Activated T-cell treated with anti-CD3 and anti-CD28 coated beads, Interleukin-2, amount 50 U/mL, for 24 hours (primary cell): ENCODE measurements around the gene GALNT9.
"Not testable (repeated sequence)": the region's sequence is repeated elsewhere in the genome, so short reads cannot be mapped to it uniquely, and the experiment has no call there.

Experiments
- DNase-seq: peaks from one replicate; pipeline ENCODE4 v3.0.0-alpha.2; 2020
- H3K27ac Mint-ChIP-seq: 2 replicates; pipeline ENCODE4 v1.8.0; 2020; ENCODE audit warnings: mild to moderate bottlenecking, mixed read lengths
- H3K27me3 Mint-ChIP-seq: 2 replicates; pipeline ENCODE4 v1.8.0; 2020; ENCODE audit warnings: mixed read lengths
- H3K36me3 Mint-ChIP-seq: 2 replicates; pipeline ENCODE4 v1.8.0; 2020; ENCODE audit warnings: low read depth, mixed read lengths
- H3K4me1 Mint-ChIP-seq: 2 replicates; pipeline ENCODE4 v1.8.0; 2020; ENCODE audit warnings: low read depth, mixed read lengths
- H3K4me3 Mint-ChIP-seq: 2 replicates; pipeline ENCODE4 v1.8.0; 2020; ENCODE audit warnings: mild to moderate bottlenecking, moderate library complexity, mixed read lengths
- H3K9me3 Mint-ChIP-seq: 2 replicates; pipeline ENCODE4 v1.8.0; 2020; ENCODE audit warnings: mixed read lengths

The GALNT9 gene

GRCh38 chr12:132273992-132274334 is 55.4 kb downstream of the GALNT9 start:
- Mint-ChIP-seq H3K27ac (no peak overlapping the region), H3K36me3 (no peaks in the 10 kb centered on the region), H3K4me3 (no peak overlapping the region), H3K27me3 (peaks cover 18% of the 10 kb centered on the region), H3K4me1 (no peaks in the 10 kb centered on the region), H3K9me3 (no peaks in the 10 kb centered on the region)
- DNase-seq, result no peak

GRCh38 chr12:132272711-132273110 is 56.7 kb downstream of the GALNT9 start:
- no peaks in the 10 kb centered on the region for H3K4me1 Mint-ChIP-seq

GRCh38 chr12:132271755-132272092 is 57.7 kb downstream of the GALNT9 start:
- no peak overlapping the region for H3K27ac Mint-ChIP-seq
- H3K36me3 Mint-ChIP-seq, result no peaks in the 10 kb centered on the region

More at GRCh38 chr12:132272711-132273110, 56.7 kb downstream of the GALNT9 start:
- no peak for DNase-seq
- Mint-ChIP-seq H3K27me3 (peaks cover 12% of the 10 kb centered on the region), H3K9me3 (no peaks in the 10 kb centered on the region), H3K36me3 (no peaks in the 10 kb centered on the region), H3K27ac (no peak overlapping the region), H3K4me3 (no peak overlapping the region)

GRCh38 chr12:132270969-132271754 is 58.2 kb downstream of the GALNT9 start:
- H3K36me3 Mint-ChIP-seq, result no peaks in the 10 kb centered on the region
- peaks cover 5% of the 10 kb centered on the region for H3K27me3 Mint-ChIP-seq

More at GRCh38 chr12:132271755-132272092, 57.7 kb downstream of the GALNT9 start:
- no peak for DNase-seq
- no peaks in the 10 kb centered on the region for H3K9me3 Mint-ChIP-seq
- no peak overlapping the region for H3K4me3 Mint-ChIP-seq
- H3K4me1 Mint-ChIP-seq, result no peaks in the 10 kb centered on the region
- H3K27me3 Mint-ChIP-seq, result peaks cover 7% of the 10 kb centered on the region

GRCh38 chr12:132270516-132270915 is 58.9 kb downstream of the GALNT9 start:
- H3K4me1 Mint-ChIP-seq, result no peaks in the 10 kb centered on the region
- no peak overlapping the region for H3K4me3 Mint-ChIP-seq
- no peak overlapping the region for H3K27ac Mint-ChIP-seq
- no peaks in the 10 kb centered on the region for H3K36me3 Mint-ChIP-seq
- peaks cover 1% of the 10 kb centered on the region for H3K27me3 Mint-ChIP-seq
- no peaks in the 10 kb centered on the region for H3K9me3 Mint-ChIP-seq
- no peak for DNase-seq

More at GRCh38 chr12:132270969-132271754, 58.2 kb downstream of the GALNT9 start:
- H3K27ac Mint-ChIP-seq, result no peak overlapping the region
- no peak overlapping the region for H3K4me3 Mint-ChIP-seq
- no peaks in the 10 kb centered on the region for H3K9me3 Mint-ChIP-seq
- H3K4me1 Mint-ChIP-seq, result no peaks in the 10 kb centered on the region
- DNase-seq, result no peak

- Mint-ChIP-seq H3K27me3 (no peaks in the 10 kb centered on the region), H3K36me3 (no peaks in the 10 kb centered on the region), H3K4me3 (no peak overlapping the region), H3K27ac (no peak overlapping the region), H3K4me1 (no peaks in the 10 kb centered on the region), H3K9me3 (no peaks in the 10 kb centered on the region)
- no peak for DNase-seq
These were observed 60.0 kb downstream of the GALNT9 start for GRCh38 chr12:132269271-132269968.

GRCh38 chr12:132268674-132269073 is 60.7 kb downstream of the GALNT9 start:
- Mint-ChIP-seq H3K36me3 (no peaks in the 10 kb centered on the region), H3K27me3 (no peaks in the 10 kb centered on the region), H3K9me3 (no peaks in the 10 kb centered on the region), H3K4me1 (no peaks in the 10 kb centered on the region), H3K27ac (no peak overlapping the region), H3K4me3 (no peak overlapping the region)
- no peak for DNase-seq

GRCh38 chr12:132267873-132268272 is 61.5 kb downstream of the GALNT9 start:
- Mint-ChIP-seq H3K36me3 (no peaks in the 10 kb centered on the region), H3K9me3 (no peaks in the 10 kb centered on the region), H3K4me1 (no peaks in the 10 kb centered on the region), H3K27me3 (no peaks in the 10 kb centered on the region), H3K4me3 (no peak overlapping the region), H3K27ac (no peak overlapping the region)
- DNase-seq, result no peak

- Mint-ChIP-seq H3K36me3 (no peaks in the 10 kb centered on the region), H3K27me3 (no peaks in the 10 kb centered on the region), H3K4me3 (no peak overlapping the region), H3K27ac (no peak overlapping the region), H3K4me1 (no peaks in the 10 kb centered on the region), H3K9me3 (no peaks in the 10 kb centered on the region)
- DNase-seq, result no peak
These were observed 62.6 kb downstream of the GALNT9 start for GRCh38 chr12:132266802-132267201.

- no peak overlapping the region for H3K27ac Mint-ChIP-seq
- no peaks in the 10 kb centered on the region for H3K27me3 Mint-ChIP-seq
- DNase-seq, result no peak
- no peaks in the 10 kb centered on the region for H3K9me3 Mint-ChIP-seq
- no peaks in the 10 kb centered on the region for H3K4me1 Mint-ChIP-seq
- H3K4me3 Mint-ChIP-seq, result no peak overlapping the region
- no peaks in the 10 kb centered on the region for H3K36me3 Mint-ChIP-seq
These were observed 63.0 kb downstream of the GALNT9 start for GRCh38 chr12:132266370-132266769.

- H3K27me3 Mint-ChIP-seq, H3K4me3 Mint-ChIP-seq, H3K27ac Mint-ChIP-seq, H3K36me3 Mint-ChIP-seq, H3K9me3 Mint-ChIP-seq, DNase-seq, H3K4me1 Mint-ChIP-seq: not testable (repeated sequence)
These were observed 63.6 kb downstream of the GALNT9 start for GRCh38 chr12:132265822-132266221.

GRCh38 chr12:132265056-132265800 is 64.2 kb downstream of the GALNT9 start:
- Mint-ChIP-seq H3K9me3 (no peaks in the 10 kb centered on the region), H3K36me3 (no peaks in the 10 kb centered on the region), H3K27ac (no peak overlapping the region), H3K4me1 (no peaks in the 10 kb centered on the region), H3K27me3 (peaks cover 2% of the 10 kb centered on the region), H3K4me3 (no peak overlapping the region)
- no peak for DNase-seq

- Mint-ChIP-seq H3K4me1 (no peaks in the 10 kb centered on the region), H3K9me3 (no peaks in the 10 kb centered on the region), H3K27me3 (peaks cover 2% of the 10 kb centered on the region), H3K36me3 (no peaks in the 10 kb centered on the region), H3K4me3 (no peak overlapping the region), H3K27ac (no peak overlapping the region)
- DNase-seq, result no peak
These were observed 65.0 kb downstream of the GALNT9 start for GRCh38 chr12:132264086-132265010.

GRCh38 chr12:132263451-132264049 is 65.8 kb downstream of the GALNT9 start:
- peaks cover 2% of the 10 kb centered on the region for H3K27me3 Mint-ChIP-seq
- H3K4me3 Mint-ChIP-seq, result no peak overlapping the region
- H3K4me1 Mint-ChIP-seq, result no peaks in the 10 kb centered on the region
- H3K9me3 Mint-ChIP-seq, result no peaks in the 10 kb centered on the region
- H3K27ac Mint-ChIP-seq, result no peak overlapping the region
- H3K36me3 Mint-ChIP-seq, result no peaks in the 10 kb centered on the region
- no peak for DNase-seq
